Ovary (tissue), 9 donors: ENCODE data around the gene PRCD. TPM values are rescaled to one million over a fixed set of nuclear protein-coding genes. Genes with fewer than 3 reads are reported as not detected.

Experiments used
- DNase-seq, 5 donors: peaks; one replicate each; pipeline ENCODE4 v3.0.0-alpha.2; 2019 to 2020
- H3K27ac ChIP-seq, 2 donors: fragments of 200-600 bp; one replicate each; pipeline versions ENCODE4 v1.5.1 to v1.8.0; 2019 to 2022
- H3K27me3 ChIP-seq: fragments of 200-600 bp; one replicate; pipeline ENCODE4 v1.8.0; 2022
- H3K36me3 ChIP-seq: fragments of 200-600 bp; sonication (generic); one replicate; pipeline ENCODE4 v1.5.1; 2019
- H3K4me1 ChIP-seq: one replicate; pipeline ENCODE4 v1.8.1; 2013; ENCODE audit warnings: mild to moderate bottlenecking, moderate library complexity; ENCODE audit not compliant: insufficient read depth
- H3K4me3 ChIP-seq: fragments of 200-600 bp; sonication (generic); one replicate; pipeline ENCODE4 v1.5.1; 2017
- H3K9me3 ChIP-seq, 2 donors: fragments of 200-600 bp in 1 of 2; sonication (generic) in 1 of 2; one replicate each; pipeline versions ENCODE4 v1.5.1 to v1.8.1; 2013 to 2019; ENCODE audit warnings: mild to moderate bottlenecking in 1 of 2, moderate library complexity in 1 of 2
- EP300 ChIP-seq: sonication (generic); formaldehyde crosslinking; IDR thresholded peaks from one replicate; pipeline ENCODE4 v1.6.1; 2017; ENCODE audit warnings: antibody characterized with exemption
- POLR2A ChIP-seq: fragments of 450-650 bp; IDR thresholded peaks from one replicate; pipeline ENCODE4 v1.6.1; 2017; ENCODE audit warnings: antibody characterized with exemption, mild to moderate bottlenecking, moderate library complexity
- WGBS, 3 donors: extraction: QIAGEN DNeasy Blood & Tissue Kit in 1 of 3; methylation state at CpG; one replicate each; pipeline versions ENCODE4 v1.1.5 to v1.1.7; 2013 to 2017; 5-methylcytosine and 5-hydroxymethylcytosine counted together
- intact Hi-C, 4 donors: fragments of 100-400 bp; cut with DNase I; formaldehyde crosslinking; loops; one replicate each; pipeline versions ENCODE4 v1.11.0 to v1.15.1; 2022 to 2023
- polyA plus RNA-seq, 2 donors: library from polyadenylated mRNA; stranded (reverse); fragments of 200-250 nt in 1 of 2; fragments of 350-450 nt in 1 of 2; fragmentation: Illumina TruSeq in 1 of 2; extraction: RNeasy Lipid Tissue Mini Kit (QIAGEN cat#74804) in 1 of 2; gene quantifications; one replicate each; pipeline ENCODE4 v1.2.3, GENCODE V29; 2013 to 2014
- total RNA-seq, 7 donors: library from RNA; depleted of rRNA in 2 of 7; stranded (reverse); fragments of >200 nt in 2 of 7; fragmentation: NEBNext Ultra II Directional in 3 of 7; extraction: Animal tissue kit (Norgen Biotek cat#: 25700) in 3 of 7; gene quantifications; one replicate each; pipeline versions ENCODE4 v1.1.0 to v1.2.4, GENCODE V29; 2016 to 2023
- TF ChIP-seq, protein P1 (sequence below), 3 donors: fragments of 450-650 bp in 2 of 3; fragments of 200-600 bp in 1 of 3; IDR thresholded peaks; one replicate each; pipeline versions ENCODE4 v1.5.1 to v1.8.0; 2016 to 2022; ENCODE audit warnings: antibody characterized with exemption in 3 of 3, mild to moderate bottlenecking in 1 of 3
- donor health status: DM: no; HTN: no; CAD: no; lungs with moderate emphysema.
- donor health status: DM: no; HTN: no; CAD: no.
- donor health status: Bipolar disorder and iron deficiency.
- donor health status: DM: yes; HTN: yes; CAD: no.
- donor health status: DM: no; HTN: no; CAD: no.
- donor health status: DM: yes; HTN: yes; CAD: no.

PRCD gene
- total and polyA plus RNA-seq, 9 donors = 1.5 to 12.2 (median 2.8) TPM

DNA sequence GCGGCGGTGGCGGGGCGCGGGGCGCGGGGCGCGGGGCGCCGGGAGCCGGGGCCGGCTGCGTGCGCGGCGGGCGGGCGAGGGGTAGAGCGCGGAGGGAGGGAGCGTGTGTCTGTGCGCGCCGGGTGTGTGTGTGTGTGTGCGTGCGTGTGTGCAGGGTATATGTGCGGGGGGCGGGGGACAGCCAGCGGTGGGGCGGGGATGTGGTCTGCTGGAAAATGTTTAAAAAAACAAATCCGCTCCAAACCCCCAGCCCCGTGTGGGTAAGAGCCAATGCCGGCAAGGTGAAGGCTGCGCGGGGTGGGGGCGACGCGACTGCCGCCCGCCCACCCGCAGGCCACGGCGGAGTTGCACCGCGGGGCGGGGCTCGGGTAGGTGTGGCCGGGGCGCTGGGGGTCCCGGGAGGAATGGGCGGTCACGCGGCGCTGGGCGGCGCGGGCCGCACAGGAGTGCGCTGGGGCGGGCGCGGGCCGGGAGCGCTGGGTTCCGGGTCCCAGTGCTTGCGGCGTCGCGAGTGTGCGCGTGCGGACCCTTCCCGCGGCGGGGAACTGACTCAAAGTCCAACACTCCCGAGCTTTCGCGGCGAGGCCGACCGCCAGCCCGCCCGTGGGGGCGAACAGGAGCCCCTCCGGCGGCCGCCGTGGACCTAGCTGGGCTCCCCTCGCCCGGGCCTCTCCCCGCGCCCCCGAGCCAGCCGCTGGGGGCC lies 2.1 kb upstream of the PRCD start, which contains the start of gene CYGB:
Gene CYGB, minus strand, starts transcription at position 132 of the 703 bp plus-strand sequence. CDS start 167 bp downstream, outside the sequence.
- H3K4me1 ChIP-seq = peaks cover 13% of the 10 kb centered on the region
- H3K4me3 ChIP-seq = peak within 1 kb of the TSS; percentile 34
- peak within 1 kb of the TSS; percentile 25 to 48 for H3K27ac ChIP-seq
- 0 to 2% (median 2%) methylated on average over 34 to 95 of the region's 95 CpGs for WGBS, 3 donors
- H3K9me3 ChIP-seq = no peaks in the 10 kb centered on the region
- no peaks in the 10 kb centered on the region for H3K36me3 ChIP-seq
- intact Hi-C loops = loop anchor here in 1 of 4 donors (10.0 kb wide), 1 partner anchor 167 kb away; no protein-coding TSS in a partner anchor
- TF ChIP-seq, protein P1, sequence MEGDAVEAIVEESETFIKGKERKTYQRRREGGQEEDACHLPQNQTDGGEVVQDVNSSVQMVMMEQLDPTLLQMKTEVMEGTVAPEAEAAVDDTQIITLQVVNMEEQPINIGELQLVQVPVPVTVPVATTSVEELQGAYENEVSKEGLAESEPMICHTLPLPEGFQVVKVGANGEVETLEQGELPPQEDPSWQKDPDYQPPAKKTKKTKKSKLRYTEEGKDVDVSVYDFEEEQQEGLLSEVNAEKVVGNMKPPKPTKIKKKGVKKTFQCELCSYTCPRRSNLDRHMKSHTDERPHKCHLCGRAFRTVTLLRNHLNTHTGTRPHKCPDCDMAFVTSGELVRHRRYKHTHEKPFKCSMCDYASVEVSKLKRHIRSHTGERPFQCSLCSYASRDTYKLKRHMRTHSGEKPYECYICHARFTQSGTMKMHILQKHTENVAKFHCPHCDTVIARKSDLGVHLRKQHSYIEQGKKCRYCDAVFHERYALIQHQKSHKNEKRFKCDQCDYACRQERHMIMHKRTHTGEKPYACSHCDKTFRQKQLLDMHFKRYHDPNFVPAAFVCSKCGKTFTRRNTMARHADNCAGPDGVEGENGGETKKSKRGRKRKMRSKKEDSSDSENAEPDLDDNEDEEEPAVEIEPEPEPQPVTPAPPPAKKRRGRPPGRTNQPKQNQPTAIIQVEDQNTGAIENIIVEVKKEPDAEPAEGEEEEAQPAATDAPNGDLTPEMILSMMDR (IDR thresholded peaks at IDR 0.05) = no peak
- TF ChIP-seq POLR2A (no peak), EP300 (no peak)
- DNase-seq = peak in 2 of 5 donors; percentile 62 to 63
- no peaks in the 10 kb centered on the region for H3K27me3 ChIP-seq

DNA sequence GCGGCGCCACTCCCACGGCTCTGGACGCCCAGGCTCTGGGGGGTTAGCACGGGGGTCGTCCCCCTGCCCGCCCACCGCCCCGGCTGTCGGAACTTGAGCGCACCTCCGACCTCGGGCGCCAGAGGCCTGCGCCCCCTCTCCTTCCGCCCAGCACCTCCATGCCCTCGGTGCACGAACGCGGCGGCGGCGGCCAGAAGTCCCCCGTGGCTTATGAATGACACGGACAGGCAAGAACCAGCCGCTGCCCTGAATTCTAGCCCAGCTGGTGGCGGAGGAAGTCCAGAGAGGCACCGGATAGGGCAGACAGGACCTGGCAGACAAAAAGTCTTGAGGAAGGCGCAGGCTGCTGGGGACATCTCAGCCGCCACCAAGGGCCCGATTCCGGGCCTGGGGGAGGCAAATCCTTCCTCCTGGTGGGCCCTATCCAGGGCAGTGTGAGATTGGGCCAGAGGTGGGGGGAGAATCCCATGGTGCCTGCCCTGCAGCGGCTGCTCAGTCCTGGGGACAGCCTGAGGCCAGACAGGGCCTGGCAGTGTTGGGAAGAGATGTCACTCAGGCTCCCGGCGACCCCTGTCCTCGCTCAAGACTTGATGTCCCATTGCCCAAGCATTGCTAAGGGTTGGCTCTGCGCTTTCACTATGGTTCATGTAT lies 1.4 kb upstream of the PRCD start:
- intact Hi-C loops = loop anchor here in 1 of 4 donors (10.0 kb wide), 1 partner anchor 166 kb away; no protein-coding TSS in a partner anchor
- Histone ChIP-seq H3K27me3 (no peaks in the 10 kb centered on the region), H3K36me3 (no peaks in the 10 kb centered on the region), H3K4me3 (peak overlapping the region; percentile 34), H3K4me1 (peaks cover 13% of the 10 kb centered on the region), H3K9me3 (no peaks in the 10 kb centered on the region), H3K27ac (no peak overlapping the region)
- DNase-seq = peak in 1 of 5 donors; percentile 22
- WGBS, 3 donors = 24 to 39% (median 32%) methylated on average over 25 to 37 of the region's 37 CpGs
- TF ChIP-seq EP300 (no peak), POLR2A (no peak)

DNA sequence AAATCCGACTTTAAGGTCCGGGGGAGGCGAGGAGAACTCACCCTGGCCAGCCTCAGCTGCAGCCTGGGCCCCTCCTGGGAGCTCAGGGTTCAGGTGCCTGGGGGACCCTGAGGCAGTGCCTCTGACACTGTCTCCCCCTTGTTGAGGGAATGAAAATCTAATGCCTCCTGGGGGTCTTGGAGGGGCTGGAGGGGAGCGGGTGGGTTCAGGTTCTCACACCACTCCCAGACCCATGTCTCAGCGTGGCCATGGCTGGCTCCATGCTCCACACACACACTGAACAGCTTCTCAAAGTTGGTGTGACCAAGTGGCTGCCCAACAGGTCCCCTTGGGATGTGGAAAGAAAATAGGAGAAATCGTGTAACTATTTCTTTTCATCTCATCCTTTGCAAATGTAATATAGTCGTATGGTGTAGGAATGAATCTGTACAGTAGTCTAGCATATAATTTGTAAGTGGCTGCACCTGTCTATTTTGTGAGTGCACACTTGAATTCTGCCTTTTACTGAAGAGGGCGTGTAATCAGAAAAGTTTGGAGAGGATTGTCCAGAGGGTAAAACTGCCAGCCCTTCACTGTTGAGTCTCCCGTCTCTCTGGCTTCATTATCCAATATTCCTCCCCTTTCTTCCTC lies 788 bp upstream of the PRCD start:
- intact Hi-C loops = loop anchor here in 1 of 4 donors (10.0 kb wide), 1 partner anchor 166 kb away; no protein-coding TSS in a partner anchor
- Histone ChIP-seq H3K4me3 (no peak overlapping the region), H3K27ac (no peak overlapping the region), H3K27me3 (no peaks in the 10 kb centered on the region), H3K4me1 (peaks cover 19% of the 10 kb centered on the region), H3K36me3 (no peaks in the 10 kb centered on the region), H3K9me3 (no peaks in the 10 kb centered on the region)
- no peak for DNase-seq
- TF ChIP-seq, protein P1 (IDR thresholded peaks at IDR 0.05) = no peak
- no peak for TF ChIP-seq POLR2A
- TF ChIP-seq EP300 = no peak
- WGBS, 3 donors = 80 to 86% (median 81%) methylated on average over 9 of the region's 9 CpGs

DNA sequence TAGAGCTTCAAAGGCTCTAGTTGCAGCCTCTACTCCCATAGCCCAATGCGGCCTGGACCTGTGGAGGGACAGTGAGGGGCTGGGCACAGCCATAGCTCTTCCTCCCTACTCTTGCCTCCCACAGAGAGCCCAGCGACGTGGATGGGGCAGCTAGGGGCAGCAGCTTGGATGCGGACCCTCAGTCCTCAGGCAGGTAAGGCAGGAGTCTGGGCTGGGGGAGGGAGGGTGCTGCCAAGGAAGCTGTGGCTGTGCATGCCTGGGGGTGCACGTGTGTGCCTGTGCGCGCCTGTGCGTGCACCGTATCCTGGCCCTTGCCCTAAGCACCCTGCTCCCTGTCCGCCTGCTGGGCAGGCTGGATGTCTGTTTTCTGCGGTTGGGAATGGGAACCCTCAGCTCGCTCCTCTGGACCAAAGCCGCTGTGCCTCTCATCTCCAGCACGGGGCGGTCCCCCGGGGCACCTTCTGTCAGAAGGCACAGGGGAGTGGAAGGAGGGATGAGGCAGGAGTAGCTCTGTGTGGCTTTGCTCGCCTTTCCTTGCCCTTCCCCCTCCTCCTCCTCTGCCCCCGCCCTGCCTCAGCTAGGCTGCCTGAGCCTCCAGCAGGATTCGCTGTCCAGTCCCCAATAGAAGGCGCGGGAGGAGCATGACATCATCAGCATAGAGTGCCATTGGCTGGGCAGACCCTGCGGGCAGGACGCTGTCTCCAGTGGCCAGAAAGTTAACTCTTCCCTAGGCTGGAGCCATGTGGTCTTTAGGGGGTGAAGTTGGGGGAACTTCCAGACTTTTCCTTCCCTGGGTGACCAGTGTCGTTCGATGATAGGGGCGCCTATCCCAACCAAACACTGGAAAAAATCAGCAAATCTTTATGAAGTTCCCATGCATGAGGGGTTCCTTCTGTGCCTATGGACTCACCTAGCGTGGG lies 797 bp downstream of the PRCD start:
- peak overlapping the region; percentile 15 for H3K4me3 ChIP-seq
- H3K27me3 ChIP-seq = no peaks in the 10 kb centered on the region
- no peak overlapping the region for H3K27ac ChIP-seq
- no peak for TF ChIP-seq EP300
- peak; percentile 29 for TF ChIP-seq POLR2A
- TF ChIP-seq, protein P1 (IDR thresholded peaks at IDR 0.05) = peak; percentile 25 to 45 (median 27)
- WGBS, 3 donors = 2 to 10% (median 6%) methylated on average over 23 to 27 of the region's 27 CpGs
- DNase-seq = peak; percentile 90 to 95 (median 92)
- H3K9me3 ChIP-seq = no peaks in the 10 kb centered on the region
- no peaks in the 10 kb centered on the region for H3K36me3 ChIP-seq
- intact Hi-C loops = no loop called here
- peaks cover 32% of the 10 kb centered on the region for H3K4me1 ChIP-seq
